ENCODE results near the gene ENOX2. TPM values are rescaled to one million over a fixed set of nuclear protein-coding genes. Genes with fewer than 3 reads are reported as not detected.
"Not testable (repeated sequence)": the region's sequence is repeated elsewhere in the genome, so short reads cannot be mapped to it uniquely, and the experiment has no call there.

Gene ENOX2
- total RNA-seq, 4 donors from 2014 or later: 8.0 to 28.0 (median 15.2) TPM

DNA sequence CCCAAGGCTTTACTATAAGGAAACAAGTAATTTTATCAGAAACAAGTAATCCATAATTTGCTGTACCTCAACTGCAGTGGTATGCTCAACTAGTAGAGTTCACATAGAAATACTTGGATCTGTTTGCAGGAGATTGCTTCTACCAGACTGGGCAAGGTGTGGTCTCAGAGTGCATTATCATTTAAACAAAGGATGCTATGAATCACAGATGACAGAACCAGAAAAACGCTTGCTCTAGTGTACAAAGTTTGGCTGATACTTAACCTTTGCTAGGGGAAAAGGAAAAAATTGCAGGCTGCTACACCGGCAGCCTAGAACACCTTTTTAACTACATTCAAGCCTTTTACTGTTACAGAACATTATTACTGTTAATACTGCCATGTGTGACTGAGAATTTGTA, 97.1 kb downstream of the ENOX2 start:
- Histone ChIP-seq H3K4me1 (no peaks in the 10 kb centered on the region), H3K9me3 (no peaks in the 10 kb centered on the region), H3K36me3 (no peaks in the 10 kb centered on the region), H3K27me3 (no peaks in the 10 kb centered on the region), H3K4me3 (no peak overlapping the region), H3K27ac (no peak overlapping the region)
- no peak for DNase-seq (ENCODE audit: low spot score in 2 of 2)
- WGBS, 2 donors: 33 to 51% methylated on average over 2 of the region's 2 CpGs
- TF ChIP-seq EP300 (IDR thresholded peaks at IDR 0.05) (no peak), POLR2A (IDR thresholded peaks at IDR 0.05) (no peak)
- TF ChIP-seq, protein P1, sequence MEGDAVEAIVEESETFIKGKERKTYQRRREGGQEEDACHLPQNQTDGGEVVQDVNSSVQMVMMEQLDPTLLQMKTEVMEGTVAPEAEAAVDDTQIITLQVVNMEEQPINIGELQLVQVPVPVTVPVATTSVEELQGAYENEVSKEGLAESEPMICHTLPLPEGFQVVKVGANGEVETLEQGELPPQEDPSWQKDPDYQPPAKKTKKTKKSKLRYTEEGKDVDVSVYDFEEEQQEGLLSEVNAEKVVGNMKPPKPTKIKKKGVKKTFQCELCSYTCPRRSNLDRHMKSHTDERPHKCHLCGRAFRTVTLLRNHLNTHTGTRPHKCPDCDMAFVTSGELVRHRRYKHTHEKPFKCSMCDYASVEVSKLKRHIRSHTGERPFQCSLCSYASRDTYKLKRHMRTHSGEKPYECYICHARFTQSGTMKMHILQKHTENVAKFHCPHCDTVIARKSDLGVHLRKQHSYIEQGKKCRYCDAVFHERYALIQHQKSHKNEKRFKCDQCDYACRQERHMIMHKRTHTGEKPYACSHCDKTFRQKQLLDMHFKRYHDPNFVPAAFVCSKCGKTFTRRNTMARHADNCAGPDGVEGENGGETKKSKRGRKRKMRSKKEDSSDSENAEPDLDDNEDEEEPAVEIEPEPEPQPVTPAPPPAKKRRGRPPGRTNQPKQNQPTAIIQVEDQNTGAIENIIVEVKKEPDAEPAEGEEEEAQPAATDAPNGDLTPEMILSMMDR (IDR thresholded peaks at IDR 0.05): no peak

GRCh38 chrX:130803537-130803936, 99.5 kb downstream of the ENOX2 start:
- Histone ChIP-seq H3K4me1 (no peaks in the 10 kb centered on the region), H3K27me3 (no peaks in the 10 kb centered on the region), H3K36me3 (no peaks in the 10 kb centered on the region), H3K9me3 (no peaks in the 10 kb centered on the region), H3K27ac (no peak overlapping the region), H3K4me3 (no peak overlapping the region)
- 70 to 84% methylated on average over 1 of the region's 1 CpG for WGBS, 2 donors
- no peak for DNase-seq (ENCODE audit: low spot score in 2 of 2)
- TF ChIP-seq POLR2A (IDR thresholded peaks at IDR 0.05) (no peak), EP300 (IDR thresholded peaks at IDR 0.05) (no peak)
- TF ChIP-seq, protein P1 (IDR thresholded peaks at IDR 0.05): no peak

DNA sequence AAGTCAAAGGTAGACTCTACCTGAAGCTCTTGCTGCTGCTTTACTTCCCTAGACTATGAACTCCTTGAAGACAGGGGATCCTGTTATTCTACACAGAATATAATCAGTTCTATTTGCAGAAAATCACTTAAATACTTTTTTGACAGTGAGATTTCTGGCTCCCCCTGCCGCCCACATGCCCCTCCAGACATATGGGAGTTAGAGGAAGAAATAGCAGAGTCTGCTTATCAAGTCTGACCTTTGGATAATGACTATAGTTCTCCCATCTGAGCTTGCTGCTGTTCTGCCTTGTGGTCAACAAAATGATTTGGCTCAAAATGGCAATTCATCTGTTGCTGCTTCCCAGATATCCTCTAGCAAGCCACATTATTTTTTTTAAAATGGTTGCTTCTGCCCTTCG, 101.1 kb downstream of the ENOX2 start:
- no peaks in the 10 kb centered on the region for H3K9me3 ChIP-seq
- H3K27me3 ChIP-seq: no peaks in the 10 kb centered on the region
- 71 to 85% methylated on average over 2 of the region's 2 CpGs for WGBS, 2 donors
- no peak for TF ChIP-seq EP300 (IDR thresholded peaks at IDR 0.05)
- no peak for TF ChIP-seq POLR2A (IDR thresholded peaks at IDR 0.05)
- TF ChIP-seq, protein P1 (IDR thresholded peaks at IDR 0.05): no peak
- no peak overlapping the region for H3K27ac ChIP-seq
- no peak for DNase-seq (ENCODE audit: low spot score in 2 of 2)
- H3K36me3 ChIP-seq: no peaks in the 10 kb centered on the region
- no peak overlapping the region for H3K4me3 ChIP-seq
- peaks cover 0 to 3% (median 0%) of the 10 kb centered on the region in 4 donors for H3K4me1 ChIP-seq

- no peaks in the 10 kb centered on the region for H3K36me3 ChIP-seq
- no peak overlapping the region for H3K4me3 ChIP-seq
These were observed 103.6 kb downstream of the ENOX2 start for GRCh38 chrX:130799393-130799792.

DNA sequence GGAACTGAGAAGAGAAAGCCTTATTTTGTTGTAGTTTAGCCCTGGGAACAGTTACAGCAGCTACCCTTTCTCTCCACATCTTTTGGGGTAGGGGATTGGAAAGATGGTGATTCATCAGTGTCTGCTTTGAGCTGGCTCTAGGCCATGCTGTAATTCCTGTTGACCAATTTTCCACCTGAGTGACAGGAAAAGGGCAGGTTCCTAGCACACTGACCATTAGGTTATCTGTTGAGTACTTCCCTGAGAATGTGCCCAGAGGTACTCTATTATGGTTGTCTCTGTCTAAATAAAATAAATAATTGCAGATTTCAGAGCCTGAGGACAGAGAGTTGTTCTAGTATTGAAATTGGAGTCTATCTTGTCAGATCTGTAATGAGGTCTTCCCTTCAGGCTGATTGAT, 109.0 kb downstream of the ENOX2 start:
- Histone ChIP-seq H3K4me1 (peaks cover 0 to 3% (median 0%) of the 10 kb centered on the region in 4 donors), H3K4me3 (no peak overlapping the region), H3K27me3 (peaks cover 0 to 6% of the 10 kb centered on the region in 2 donors), H3K36me3 (no peaks in the 10 kb centered on the region), H3K27ac (no peak overlapping the region), H3K9me3 (no peaks in the 10 kb centered on the region)
- TF ChIP-seq, protein P1 (IDR thresholded peaks at IDR 0.05): no peak
- no peak for TF ChIP-seq EP300 (IDR thresholded peaks at IDR 0.05)
- no peak for TF ChIP-seq POLR2A (IDR thresholded peaks at IDR 0.05)
- no peak for DNase-seq (ENCODE audit: low spot score in 2 of 2)

More at GRCh38 chrX:130799393-130799792, 103.6 kb downstream of the ENOX2 start:
- Histone ChIP-seq H3K9me3 (no peaks in the 10 kb centered on the region), H3K4me1 (peaks cover 0 to 3% (median 0%) of the 10 kb centered on the region in 4 donors), H3K27ac (no peak overlapping the region), H3K27me3 (peaks cover 0 to 6% of the 10 kb centered on the region in 2 donors)
- TF ChIP-seq EP300 (IDR thresholded peaks at IDR 0.05) (no peak), POLR2A (IDR thresholded peaks at IDR 0.05) (no peak)
- TF ChIP-seq, protein P1 (IDR thresholded peaks at IDR 0.05): no peak
- no peak for DNase-seq (ENCODE audit: low spot score in 2 of 2)
- 84 to 100% methylated on average over 1 of the region's 1 CpG for WGBS, 2 donors

DNA sequence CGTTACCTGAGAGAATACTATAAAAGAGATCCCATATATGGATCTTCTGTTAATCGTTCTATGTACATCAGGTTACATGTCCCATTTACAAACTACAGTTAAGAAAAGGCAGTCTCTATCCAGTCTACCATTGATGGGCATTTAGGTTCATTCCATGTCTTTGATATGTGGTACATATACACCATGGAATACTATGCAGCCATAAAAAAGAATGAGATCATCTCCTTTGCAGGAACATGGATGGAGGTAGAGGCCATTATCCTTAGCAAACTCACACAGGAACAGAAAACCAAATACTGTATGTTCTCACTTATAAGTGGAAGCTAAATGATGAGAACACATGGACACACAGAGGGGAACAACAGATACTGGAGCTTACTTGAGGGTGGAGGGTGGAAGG, 111.1 kb downstream of the ENOX2 start:
- DNase-seq (ENCODE audit: low spot score in 2 of 2); H3K9me3 ChIP-seq; H3K4me3 ChIP-seq; H3K27ac ChIP-seq; H3K27me3 ChIP-seq; H3K4me1 ChIP-seq; H3K36me3 ChIP-seq: not testable (repeated sequence)
- 94 to 97% methylated on average over 2 of the region's 2 CpGs for WGBS, 2 donors

Data from tibial nerve (tissue), 4 donors.